Spleen (tissue), 11 donors: ENCODE results near the gene KRT31. TPM values are rescaled to one million over a fixed set of nuclear protein-coding genes. Genes with fewer than 3 reads are reported as not detected.
"Not testable (repeated sequence)": the region's sequence is repeated elsewhere in the genome, so short reads cannot be mapped to it uniquely, and the experiment has no call there.

ENCODE experiments used
- DNase-seq: peaks from one replicate; pipeline ENCODE4 v3.0.0-alpha.2; 2020
- H3K27ac ChIP-seq, 8 donors: fragments of 200-600 bp; sonication (generic) in 7 of 8; 1 replicate in 4 of 8; 2 replicates in 4 of 8; pipeline versions ENCODE4 v1.5.0 to v1.8.0; 2016 to 2021; ENCODE audit warnings: inconsistent platforms in 4 of 8, mild to moderate bottlenecking in 4 of 8, moderate library complexity in 1 of 8
- H3K27me3 ChIP-seq, 7 donors: fragments of 200-600 bp; sonication (generic) in 6 of 7; replicated peaks in 1 of 7; 1 replicate in 4 of 7; 2 replicates in 3 of 7; pipeline versions ENCODE4 v1.5.0 to v1.8.0; 2016 to 2021; ENCODE audit warnings: inconsistent platforms in 3 of 7, mild to moderate bottlenecking in 1 of 7
- H3K36me3 ChIP-seq, 6 donors: fragments of 200-600 bp; sonication (generic) in 5 of 6; 1 replicate in 4 of 6; 2 replicates in 2 of 6; pipeline versions ENCODE4 v1.5.0 to v1.8.0; 2016 to 2021; ENCODE audit warnings: inconsistent platforms in 2 of 6
- H3K4me1 ChIP-seq, 6 donors: fragments of 200-600 bp; sonication (generic) in 5 of 6; 1 replicate in 3 of 6; 2 replicates in 3 of 6; pipeline versions ENCODE4 v1.5.0 to v1.8.0; 2016 to 2021; ENCODE audit warnings: inconsistent platforms in 3 of 6
- H3K4me3 ChIP-seq, 8 donors: fragments of 200-600 bp; sonication (generic) in 7 of 8; 1 replicate in 4 of 8; 2 replicates in 4 of 8; pipeline versions ENCODE4 v1.5.0 to v1.8.0; 2016 to 2021; ENCODE audit warnings: inconsistent platforms in 4 of 8, mild to moderate bottlenecking in 4 of 8, moderate library complexity in 2 of 8
- H3K9me3 ChIP-seq, 8 donors: fragments of 200-600 bp; sonication (generic) in 7 of 8; 1 replicate in 4 of 8; 2 replicates in 4 of 8; pipeline versions ENCODE4 v1.5.0 to v1.8.0; 2016 to 2021; ENCODE audit warnings: inconsistent platforms in 4 of 8
- POLR2A ChIP-seq, 3 donors: fragments of 450-650 bp; IDR thresholded peaks; one replicate each; pipeline ENCODE4 v1.5.1; 2017; ENCODE audit warnings: antibody characterized with exemption in 3 of 3, mild to moderate bottlenecking in 1 of 3
- POLR2AphosphoS5 ChIP-seq, 3 donors: sonication (generic); formaldehyde crosslinking; IDR thresholded peaks; one replicate each; pipeline ENCODE4 v1.5.1; 2017; ENCODE audit warnings: antibody characterized with exemption in 3 of 3
- WGBS, 5 donors: extraction: QIAGEN DNeasy Blood & Tissue Kit in 3 of 5; methylation state at CpG; one replicate each; pipeline versions ENCODE4 v1.1.5 to v1.1.7; 2013 to 2018; 5-methylcytosine and 5-hydroxymethylcytosine counted together
- intact Hi-C: fragments of 100-400 bp; cut with DNase I; formaldehyde crosslinking; loops from one replicate; pipeline ENCODE4 v1.15.0; 2023; ENCODE audit warnings: low total_unique reads
- polyA plus RNA-seq, 3 donors: library from polyadenylated mRNA; stranded (reverse); fragments of 200-250 nt; gene quantifications; one replicate each; pipeline ENCODE4 v1.2.1, GENCODE V29; 2013
- total RNA-seq, 7 donors: library from RNA; depleted of rRNA in 3 of 7; stranded (reverse); fragments of >200 nt in 3 of 7; fragmentation: NEBNext Ultra II Directional in 4 of 7; extraction: Animal tissue kit (Norgen Biotek cat#: 25700) in 4 of 7; gene quantifications; one replicate each; pipeline versions ENCODE4 v1.1.0 to v1.2.1, GENCODE V29; 2016 to 2021
- TF ChIP-seq, protein P1 (sequence below), 11 experiments: fragments of 200-600 bp in 7 of 11; fragments of 450-650 bp in 4 of 11; sonication (generic) in 4 of 11; IDR thresholded peaks in 8 of 11; conservative IDR thresholded peaks in 3 of 11; 1 replicate in 7 of 11; 2 replicates in 4 of 11; pipeline versions ENCODE4 v1.4.0 to v1.8.0; 2016 to 2021; ENCODE audit warnings: antibody characterized with exemption in 11 of 11, inconsistent platforms in 4 of 11, mild to moderate bottlenecking in 1 of 11
- donor health status: healthy with polysubstance abuse.
- donor health status: DM: no; HTN: no; CAD: no; lungs with moderate emphysema.
- donor health status: DM: no; HTN: no; CAD: no.
- donor health status: Bipolar disorder and iron deficiency.
- donor health status: healthy.
- donor health status: DM: no; HTN: no; CAD: no.
- donor health status: DM: yes; HTN: yes; CAD: no.

The KRT31 gene
- total and polyA plus RNA-seq, 10 donors: not detected

DNA sequence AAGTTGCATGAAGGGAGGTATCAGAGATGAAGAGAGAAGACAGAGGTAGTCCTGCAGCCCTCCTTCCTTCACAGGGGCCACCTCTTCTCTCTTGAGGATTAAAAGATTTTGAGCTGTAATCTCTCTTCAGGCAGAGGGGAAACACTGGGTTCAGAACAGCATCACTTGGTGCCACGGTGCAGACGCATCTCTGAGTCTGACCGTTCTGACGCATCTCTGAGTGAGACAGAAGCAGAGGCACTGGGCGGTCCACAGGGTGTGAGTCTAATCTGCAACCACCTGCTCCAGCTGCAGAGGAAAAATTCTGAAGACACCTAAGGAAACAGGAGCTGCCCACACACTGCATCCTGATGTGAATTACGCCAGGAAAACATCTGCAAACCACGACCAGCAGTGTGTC, 32.3 kb upstream of the KRT31 start:
- intact Hi-C loops: no loop called here
- H3K27me3 ChIP-seq: peaks cover 0 to 17% (median 0%) of the 10 kb centered on the region in 7 donors
- H3K4me1 ChIP-seq: peaks cover 0 to 4% (median 0%) of the 10 kb centered on the region in 6 donors
- H3K36me3 ChIP-seq: no peaks in the 10 kb centered on the region
- TF ChIP-seq, protein P1, sequence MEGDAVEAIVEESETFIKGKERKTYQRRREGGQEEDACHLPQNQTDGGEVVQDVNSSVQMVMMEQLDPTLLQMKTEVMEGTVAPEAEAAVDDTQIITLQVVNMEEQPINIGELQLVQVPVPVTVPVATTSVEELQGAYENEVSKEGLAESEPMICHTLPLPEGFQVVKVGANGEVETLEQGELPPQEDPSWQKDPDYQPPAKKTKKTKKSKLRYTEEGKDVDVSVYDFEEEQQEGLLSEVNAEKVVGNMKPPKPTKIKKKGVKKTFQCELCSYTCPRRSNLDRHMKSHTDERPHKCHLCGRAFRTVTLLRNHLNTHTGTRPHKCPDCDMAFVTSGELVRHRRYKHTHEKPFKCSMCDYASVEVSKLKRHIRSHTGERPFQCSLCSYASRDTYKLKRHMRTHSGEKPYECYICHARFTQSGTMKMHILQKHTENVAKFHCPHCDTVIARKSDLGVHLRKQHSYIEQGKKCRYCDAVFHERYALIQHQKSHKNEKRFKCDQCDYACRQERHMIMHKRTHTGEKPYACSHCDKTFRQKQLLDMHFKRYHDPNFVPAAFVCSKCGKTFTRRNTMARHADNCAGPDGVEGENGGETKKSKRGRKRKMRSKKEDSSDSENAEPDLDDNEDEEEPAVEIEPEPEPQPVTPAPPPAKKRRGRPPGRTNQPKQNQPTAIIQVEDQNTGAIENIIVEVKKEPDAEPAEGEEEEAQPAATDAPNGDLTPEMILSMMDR (IDR thresholded peaks at IDR 0.05 in 8 of 11, conservative IDR thresholded peaks at IDR 0.05 in 3 of 11): no peak
- TF ChIP-seq POLR2AphosphoS5 (IDR thresholded peaks at IDR 0.05): no peak
- no peak for TF ChIP-seq POLR2A (IDR thresholded peaks at IDR 0.05)
- no peak for DNase-seq
- no peaks in the 10 kb centered on the region for H3K9me3 ChIP-seq
- H3K27ac ChIP-seq: no peak overlapping the region
- H3K4me3 ChIP-seq: no peak overlapping the region
- 69 to 78% (median 75%) methylated on average over 7 of the region's 7 CpGs for WGBS, 5 donors

DNA sequence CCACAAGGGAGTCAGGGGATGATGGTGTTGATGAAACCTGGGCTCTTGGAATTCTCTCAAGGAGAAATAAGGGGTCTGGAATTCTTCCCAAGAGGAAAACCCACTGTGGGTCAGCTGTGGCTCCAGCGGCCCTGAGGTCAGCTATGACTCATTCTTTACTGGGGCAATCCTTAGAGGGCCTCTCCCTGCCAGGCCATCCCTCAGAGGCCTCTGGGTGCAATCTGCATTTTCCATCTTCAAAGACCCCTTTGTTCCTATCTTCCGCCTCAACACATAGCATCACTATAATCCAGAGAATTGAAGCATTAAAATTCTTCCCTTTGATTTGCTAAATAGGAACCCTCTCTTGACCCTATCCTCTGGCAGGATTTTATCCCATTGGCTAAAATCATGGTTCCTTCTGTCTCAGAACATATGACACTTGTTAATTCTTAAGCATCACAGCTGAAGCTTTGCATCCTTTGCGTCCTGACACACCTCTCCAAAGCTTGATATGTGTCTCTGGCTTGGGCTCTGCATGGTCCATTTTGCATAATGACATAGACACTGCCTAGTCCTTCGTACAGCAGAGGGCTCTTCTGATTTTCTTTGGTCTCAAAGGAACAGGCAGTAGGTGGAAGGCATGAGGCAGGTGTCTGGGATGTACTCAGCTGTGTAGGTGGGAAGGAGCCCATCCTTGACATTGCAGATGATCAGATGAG, 31.3 kb upstream of the KRT31 start:
- Histone ChIP-seq H3K36me3 (no peaks in the 10 kb centered on the region), H3K9me3 (no peaks in the 10 kb centered on the region), H3K27me3 (peaks cover 0 to 17% (median 0%) of the 10 kb centered on the region in 7 donors), H3K4me3 (no peak overlapping the region), H3K4me1 (peaks cover 0 to 2% (median 0%) of the 10 kb centered on the region in 6 donors), H3K27ac (no peak overlapping the region)
- TF ChIP-seq POLR2A (IDR thresholded peaks at IDR 0.05) (no peak), POLR2AphosphoS5 (IDR thresholded peaks at IDR 0.05) (no peak)
- TF ChIP-seq, protein P1 (IDR thresholded peaks at IDR 0.05 in 8 of 11, conservative IDR thresholded peaks at IDR 0.05 in 3 of 11): no peak
- intact Hi-C loops: no loop called here
- 57 to 78% (median 71%) methylated on average over 4 of the region's 4 CpGs for WGBS, 5 donors
- no peak for DNase-seq

DNA sequence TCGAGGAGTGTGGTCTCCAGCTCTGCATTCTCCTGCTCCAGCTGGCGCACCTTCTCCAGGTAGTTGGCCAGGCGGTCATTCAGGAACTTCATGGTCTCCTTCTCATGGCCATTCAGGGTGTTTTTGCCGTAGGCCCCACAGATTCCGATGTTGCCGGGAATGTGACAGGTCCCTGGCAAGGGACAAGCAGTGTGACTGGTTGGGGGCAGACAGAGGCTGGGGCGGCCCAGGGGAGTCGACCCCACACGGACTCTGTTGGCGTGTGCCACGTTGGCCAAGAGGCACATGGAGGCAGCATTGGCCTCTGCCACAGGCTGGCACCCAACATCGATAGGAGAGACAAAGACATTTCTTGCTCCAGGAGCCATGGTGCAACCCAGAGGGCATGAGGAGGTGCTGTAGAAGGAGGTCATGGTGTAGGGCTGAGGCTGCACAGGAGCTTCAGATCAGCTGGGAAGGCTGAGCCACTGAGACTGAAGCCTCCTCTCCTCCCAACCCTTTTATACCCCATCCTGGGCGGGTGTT, 26.8 kb upstream of the KRT31 start, which contains the start of gene KRT37:
Gene KRT37, minus strand, starts transcription at position 475 of the 525 bp plus-strand sequence. Its CDS starts 62 bp downstream, at position 413.
- no peaks in the 10 kb centered on the region for H3K36me3 ChIP-seq
- no peaks in the 10 kb centered on the region for H3K9me3 ChIP-seq
- H3K4me1 ChIP-seq: no peaks in the 10 kb centered on the region
- TF ChIP-seq POLR2A (IDR thresholded peaks at IDR 0.05) (no peak), POLR2AphosphoS5 (IDR thresholded peaks at IDR 0.05) (no peak)
- TF ChIP-seq, protein P1 (IDR thresholded peaks at IDR 0.05 in 8 of 11, conservative IDR thresholded peaks at IDR 0.05 in 3 of 11): no peak
- no peak within 1 kb of the TSS for H3K27ac ChIP-seq
- H3K4me3 ChIP-seq: no peak within 1 kb of the TSS
- no peaks in the 10 kb centered on the region for H3K27me3 ChIP-seq
- DNase-seq: no peak
- intact Hi-C loops: no loop called here
- 89 to 95% (median 93%) methylated on average over 11 to 13 of the region's 13 CpGs for WGBS, 5 donors

DNA sequence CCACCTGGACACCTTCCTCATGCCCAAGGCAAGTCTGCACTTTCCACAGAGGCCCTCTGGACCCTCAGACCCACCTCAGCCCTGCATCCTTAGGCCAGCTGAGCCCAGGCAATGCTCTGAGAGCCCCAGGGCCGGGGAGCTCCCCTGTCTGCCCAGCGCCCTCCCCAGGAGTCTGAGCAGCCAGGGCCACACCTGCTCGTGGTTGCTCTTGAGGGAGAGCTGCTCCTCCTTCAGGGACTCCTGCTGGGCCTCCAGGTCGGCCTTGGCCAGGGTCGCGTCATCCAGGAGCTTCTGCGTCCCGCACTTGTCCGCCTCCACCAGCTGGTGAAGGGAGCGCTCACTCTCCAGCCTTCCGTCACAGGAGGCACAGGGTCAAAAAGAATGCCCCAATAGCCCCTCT, 25.2 kb upstream of the KRT31 start:
- 76 to 89% (median 86%) methylated on average over 9 to 11 of the region's 11 CpGs for WGBS, 5 donors
- DNase-seq, intact Hi-C loops: not testable (repeated sequence)

More for the DNA sequence above, 25.2 kb upstream of the KRT31 start:
- H3K27me3 ChIP-seq, H3K36me3 ChIP-seq, H3K4me1 ChIP-seq, H3K4me3 ChIP-seq, H3K9me3 ChIP-seq, H3K27ac ChIP-seq: not testable (repeated sequence)
